Smooth muscle cell (in vitro differentiated cells): Measurements from ENCODE around the gene PLOD2. TPM values are rescaled to one million over a fixed set of nuclear protein-coding genes. Genes with fewer than 3 reads are reported as not detected.

Experiments
- DNase-seq: peaks from one replicate; lab custom pipeline; 2025; ENCODE audit not compliant: unreplicated experiment; lab: John Stamatoyannopoulos, UW
- H2AFZ ChIP-seq: fragments of 200-600 bp; sonication (generic); 2 replicates; pipeline ENCODE4 v1.6.0; 2016; ENCODE audit warnings: antibody characterized with exemption, low read depth, mild to moderate bottlenecking
- H3F3A ChIP-seq: fragments of 200-600 bp; sonication (generic); 2 replicates; pipeline ENCODE4 v1.6.0; 2017; ENCODE audit warnings: antibody characterized with exemption, low read depth
- H3K27ac ChIP-seq: fragments of 200-600 bp; sonication (generic); 2 replicates; pipeline ENCODE4 v1.5.1; 2016; ENCODE audit warnings: low read depth, mild to moderate bottlenecking
- H3K27me3 ChIP-seq: fragments of 200-600 bp; sonication (generic); 2 replicates; pipeline ENCODE4 v1.6.1; 2016; ENCODE audit warnings: low read depth, mild to moderate bottlenecking
- H3K36me3 ChIP-seq: fragments of 200-600 bp; sonication (generic); 2 replicates; pipeline ENCODE4 v1.5.1; 2016; ENCODE audit warnings: low read depth
- H3K4me1 ChIP-seq: fragments of 200-600 bp; sonication (generic); 2 replicates; pipeline ENCODE4 v1.5.1; 2016; ENCODE audit warnings: low read depth
- H3K4me2 ChIP-seq: fragments of 200-600 bp; sonication (generic); 2 replicates; pipeline ENCODE4 v1.6.0; 2016; ENCODE audit warnings: mild to moderate bottlenecking
- H3K4me3 ChIP-seq: fragments of 200-600 bp; sonication (generic); 2 replicates; pipeline ENCODE4 v1.5.1; 2016; ENCODE audit warnings: mild to moderate bottlenecking
- H3K79me2 ChIP-seq: fragments of 200-600 bp; sonication (generic); 2 replicates; pipeline ENCODE4 v1.6.0; 2016; ENCODE audit warnings: low read depth, mild to moderate bottlenecking
- H3K9ac ChIP-seq: fragments of 200-600 bp; sonication (generic); 2 replicates; pipeline ENCODE4 v1.6.0; 2016; ENCODE audit warnings: low read depth
- H3K9me3 ChIP-seq: fragments of 200-600 bp; sonication (generic); replicated peaks from 2 replicates; pipeline ENCODE4 v1.5.1; 2016; ENCODE audit warnings: low read depth
- H4K20me1 ChIP-seq: fragments of 200-600 bp; sonication (generic); 2 replicates; pipeline ENCODE4 v1.6.0; 2016; ENCODE audit warnings: low read depth
- WGBS: methylation state at CpG from one replicate; pipeline ENCODE4 v1.1.7; 2016; ENCODE audit warnings: low lambda C conversion rate; 5-methylcytosine and 5-hydroxymethylcytosine counted together
- polyA plus RNA-seq: library from polyadenylated mRNA; unstranded; fragments of >200 nt; fragmentation: Nextera tagmentation; extraction: Ambion mirVana; gene quantifications from 2 replicates; pipeline ENCODE4 v1.2.1, GENCODE V29; 2016
- total RNA-seq: library from RNA; depleted of rRNA; stranded (reverse); fragments of >200 nt; gene quantifications from 2 replicates; pipeline ENCODE4 v1.2.3, GENCODE V29; 2014
- TF ChIP-seq, protein P1 (sequence below): fragments of 200-600 bp; sonication (generic); IDR thresholded peaks from 2 replicates; pipeline ENCODE4 v1.5.1; 2017; ENCODE audit warnings: borderline replicate concordance, mild to moderate bottlenecking, antibody characterized with exemption; ENCODE audit not compliant: insufficient read depth, poor library complexity, severe bottlenecking

PLOD2 gene
- total and polyA plus RNA-seq, 2 experiments from 2014 or later, result 372 to 658 TPM

DNA sequence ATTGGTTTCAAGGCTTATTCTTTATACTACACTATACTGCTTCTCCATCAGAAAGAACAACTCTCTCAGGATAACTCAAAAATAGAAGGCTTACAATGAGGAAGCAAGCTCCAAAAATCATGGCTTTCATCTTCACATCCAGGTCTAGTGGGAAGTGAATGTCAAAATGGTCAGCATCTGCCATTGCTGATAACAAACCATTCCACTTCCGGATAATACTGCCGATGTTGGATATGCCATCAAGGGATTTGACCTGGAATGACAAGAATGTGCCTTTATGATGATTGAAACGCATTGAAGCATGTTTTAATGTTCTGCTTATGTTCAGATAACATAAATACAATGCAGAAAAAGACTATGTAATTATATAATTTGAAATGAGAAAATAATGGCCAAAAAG is 34.0 kb upstream of the PLOD2 start:
- H3F3A ChIP-seq, result no peaks in the 10 kb centered on the region
- WGBS, result 78% methylated on average over 3 of the region's 3 CpGs
- H3K9ac ChIP-seq, result no peak overlapping the region
- no peaks in the 10 kb centered on the region for H3K9me3 ChIP-seq
- H2AFZ ChIP-seq, result no peak overlapping the region
- no peaks in the 10 kb centered on the region for H3K27me3 ChIP-seq
- H3K79me2 ChIP-seq, result no peaks in the 10 kb centered on the region
- H3K4me3 ChIP-seq, result no peak overlapping the region
- no peak for DNase-seq
- H3K4me2 ChIP-seq, result no peak overlapping the region
- H4K20me1 ChIP-seq, result no peaks in the 10 kb centered on the region
- no peaks in the 10 kb centered on the region for H3K36me3 ChIP-seq
- no peak overlapping the region for H3K27ac ChIP-seq
- TF ChIP-seq, protein P1, sequence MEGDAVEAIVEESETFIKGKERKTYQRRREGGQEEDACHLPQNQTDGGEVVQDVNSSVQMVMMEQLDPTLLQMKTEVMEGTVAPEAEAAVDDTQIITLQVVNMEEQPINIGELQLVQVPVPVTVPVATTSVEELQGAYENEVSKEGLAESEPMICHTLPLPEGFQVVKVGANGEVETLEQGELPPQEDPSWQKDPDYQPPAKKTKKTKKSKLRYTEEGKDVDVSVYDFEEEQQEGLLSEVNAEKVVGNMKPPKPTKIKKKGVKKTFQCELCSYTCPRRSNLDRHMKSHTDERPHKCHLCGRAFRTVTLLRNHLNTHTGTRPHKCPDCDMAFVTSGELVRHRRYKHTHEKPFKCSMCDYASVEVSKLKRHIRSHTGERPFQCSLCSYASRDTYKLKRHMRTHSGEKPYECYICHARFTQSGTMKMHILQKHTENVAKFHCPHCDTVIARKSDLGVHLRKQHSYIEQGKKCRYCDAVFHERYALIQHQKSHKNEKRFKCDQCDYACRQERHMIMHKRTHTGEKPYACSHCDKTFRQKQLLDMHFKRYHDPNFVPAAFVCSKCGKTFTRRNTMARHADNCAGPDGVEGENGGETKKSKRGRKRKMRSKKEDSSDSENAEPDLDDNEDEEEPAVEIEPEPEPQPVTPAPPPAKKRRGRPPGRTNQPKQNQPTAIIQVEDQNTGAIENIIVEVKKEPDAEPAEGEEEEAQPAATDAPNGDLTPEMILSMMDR, result no peak
- H3K4me1 ChIP-seq, result no peaks in the 10 kb centered on the region

DNA sequence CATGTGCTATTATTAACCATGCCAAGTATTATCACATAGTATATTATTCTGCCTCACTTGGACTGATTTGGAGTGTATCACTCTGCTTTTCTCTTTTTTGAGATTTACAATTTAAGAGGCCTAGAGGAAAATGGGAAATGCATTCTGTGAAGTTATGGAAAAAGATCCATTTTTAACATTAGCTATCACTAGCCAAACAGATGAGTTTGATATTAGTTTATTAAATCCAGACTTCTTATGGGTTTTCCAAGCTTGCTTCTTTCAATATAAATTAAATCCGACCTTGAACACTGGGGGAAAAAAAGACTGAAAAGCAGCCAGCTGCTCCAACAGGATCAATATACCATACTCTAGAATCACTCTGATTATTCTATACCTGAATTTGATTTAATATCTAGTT is 30.1 kb upstream of the PLOD2 start:
- Histone ChIP-seq H3K9me3 (no peaks in the 10 kb centered on the region), H3K27ac (no peak overlapping the region), H3F3A (no peaks in the 10 kb centered on the region), H3K36me3 (no peaks in the 10 kb centered on the region), H3K9ac (no peak overlapping the region), H4K20me1 (no peaks in the 10 kb centered on the region), H3K4me2 (no peak overlapping the region), H3K27me3 (no peaks in the 10 kb centered on the region), H3K4me1 (no peaks in the 10 kb centered on the region), H3K79me2 (peaks cover 8% of the 10 kb centered on the region), H3K4me3 (no peak overlapping the region), H2AFZ (no peak overlapping the region)
- WGBS, result 92% methylated on average over 1 of the region's 1 CpG
- TF ChIP-seq, protein P1, result no peak
- no peak for DNase-seq

DNA sequence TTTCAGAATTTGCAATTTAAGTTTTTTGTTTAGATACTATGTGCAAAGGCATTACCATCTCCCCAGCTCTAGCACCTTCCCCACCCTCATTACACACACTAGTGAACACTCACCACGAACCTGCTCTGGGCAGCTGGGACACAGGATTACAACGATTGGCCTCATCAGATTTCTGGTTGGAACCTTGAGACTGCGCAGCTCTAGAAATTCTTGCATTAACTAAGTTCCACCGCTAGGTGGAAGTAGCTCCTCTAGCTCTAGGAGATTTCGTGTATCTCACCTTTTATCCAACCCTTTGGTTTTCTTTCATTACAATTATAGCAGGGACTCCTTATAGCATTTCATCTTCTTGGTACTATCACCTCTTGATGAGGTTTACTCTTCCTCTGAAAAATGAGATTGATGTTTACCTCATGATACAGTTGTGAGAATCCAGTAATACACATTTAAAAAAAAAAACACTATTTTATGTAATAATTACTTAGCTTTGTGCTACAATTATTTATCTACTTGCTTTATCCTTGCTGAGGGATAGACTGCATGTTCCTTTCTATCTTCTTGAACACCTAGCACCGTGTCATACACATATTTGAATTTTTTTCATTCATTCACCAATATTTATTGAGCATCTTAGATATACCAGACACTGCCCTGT is 28.7 kb upstream of the PLOD2 start:
- 4% methylated on average over 6 of the region's 6 CpGs for WGBS
- Histone ChIP-seq H3K4me1 (no peaks in the 10 kb centered on the region), H4K20me1 (no peaks in the 10 kb centered on the region), H3K4me2 (peak overlapping the region; percentile 32), H2AFZ (peak overlapping the region; percentile 8), H3K27ac (no peak overlapping the region), H3K79me2 (peaks cover 14% of the 10 kb centered on the region), H3K9me3 (no peaks in the 10 kb centered on the region), H3K9ac (no peak overlapping the region), H3K4me3 (no peak overlapping the region), H3K27me3 (no peaks in the 10 kb centered on the region), H3K36me3 (no peaks in the 10 kb centered on the region), H3F3A (no peaks in the 10 kb centered on the region)
- DNase-seq, result no peak
- TF ChIP-seq, protein P1, result peak; percentile 79
